ENCODE results near the gene DPP6. TPM values are rescaled to one million over a fixed set of nuclear protein-coding genes. Genes with fewer than 3 reads are reported as not detected.

The DPP6 gene
- total RNA-seq, 1 donor = under 0.01 TPM

DNA sequence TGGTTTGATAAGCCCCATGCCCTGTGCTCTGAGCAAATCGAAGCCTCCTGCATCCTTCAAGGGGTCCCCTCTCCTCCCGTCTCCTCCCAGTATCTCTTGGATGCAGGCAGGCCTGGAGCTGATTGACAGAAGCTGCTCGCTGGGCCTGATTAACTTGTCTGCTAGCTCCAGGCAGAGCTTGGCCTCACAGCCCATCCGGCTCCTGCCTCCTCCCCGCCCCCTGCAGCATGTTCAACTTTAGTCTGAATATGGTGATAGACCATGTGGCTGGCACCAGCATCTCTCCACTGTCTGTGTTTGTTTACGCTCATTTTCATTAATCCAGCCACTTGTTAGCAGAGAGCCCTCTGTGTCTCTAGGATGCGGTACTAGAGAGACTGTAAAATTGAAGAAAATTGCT, 432.2 kb downstream of the DPP6 start:
- no peak for DNase-seq (ENCODE audit: low read depth)
- H3K4me3 ChIP-seq (ENCODE audit: low read depth, low read length) = no peak overlapping the region
- TF ChIP-seq CTCF (IDR thresholded peaks at IDR 0.05; ENCODE audit: insufficient read depth, low read depth, low read length) = no peak

GRCh38 chr7:154484943-154485342, 432.7 kb downstream of the DPP6 start:
- no peak for DNase-seq (ENCODE audit: low read depth)
- H3K4me3 ChIP-seq (ENCODE audit: low read depth, low read length) = no peak overlapping the region
- TF ChIP-seq CTCF (IDR thresholded peaks at IDR 0.05; ENCODE audit: insufficient read depth, low read depth, low read length) = no peak

DNA sequence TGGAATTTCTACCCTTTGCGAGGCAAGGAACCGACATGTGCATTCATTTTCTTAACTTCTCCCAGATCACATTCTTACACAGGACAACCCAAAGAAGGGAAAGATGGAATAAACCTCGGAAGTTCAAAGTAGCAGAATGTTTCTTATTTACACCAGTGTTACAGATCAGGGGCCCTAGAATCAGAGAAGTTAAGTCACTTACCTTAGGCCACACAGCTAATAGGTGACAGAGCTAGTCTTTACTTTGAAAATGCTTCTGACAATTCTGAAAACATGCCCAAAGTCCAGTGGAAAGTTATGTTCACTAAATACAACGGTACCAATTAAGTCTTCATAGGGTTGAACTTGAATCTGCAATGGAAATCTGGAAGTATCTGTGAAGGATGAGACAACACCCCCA, 437.7 kb downstream of the DPP6 start:
- no peak for DNase-seq (ENCODE audit: low read depth)
- no peak for TF ChIP-seq CTCF (IDR thresholded peaks at IDR 0.05; ENCODE audit: insufficient read depth, low read depth, low read length)
- no peak overlapping the region for H3K4me3 ChIP-seq (ENCODE audit: low read depth, low read length)

DNA sequence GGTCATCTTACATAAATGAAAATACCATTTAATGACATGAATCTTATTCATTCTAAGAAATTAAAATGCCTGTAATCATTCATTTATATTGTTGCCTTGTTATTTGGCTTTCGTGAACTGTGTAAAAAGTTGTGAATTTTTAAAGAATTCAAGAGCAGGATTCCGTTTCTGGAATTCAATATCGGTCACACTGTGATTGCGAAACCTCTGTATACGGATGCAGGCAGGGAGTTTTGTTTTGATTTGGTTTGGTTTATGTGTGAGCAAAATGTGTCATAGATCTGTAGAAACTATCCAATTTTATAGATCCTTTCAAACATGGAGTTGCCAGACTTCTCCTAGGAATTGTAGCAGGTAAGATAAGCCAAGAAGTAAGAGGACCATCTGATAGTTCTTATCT, 441.4 kb downstream of the DPP6 start:
- H3K4me3 ChIP-seq (ENCODE audit: low read depth, low read length) = no peak overlapping the region
- DNase-seq (ENCODE audit: low read depth) = no peak
- no peak for TF ChIP-seq CTCF (IDR thresholded peaks at IDR 0.05; ENCODE audit: insufficient read depth, low read depth, low read length)

- no peak for DNase-seq (ENCODE audit: low read depth)
- no peak overlapping the region for H3K4me3 ChIP-seq (ENCODE audit: low read depth, low read length)
- no peak for TF ChIP-seq CTCF (IDR thresholded peaks at IDR 0.05; ENCODE audit: insufficient read depth, low read depth, low read length)
Observed at GRCh38 chr7:154497751-154498150, 445.6 kb downstream of the DPP6 start.

DNA sequence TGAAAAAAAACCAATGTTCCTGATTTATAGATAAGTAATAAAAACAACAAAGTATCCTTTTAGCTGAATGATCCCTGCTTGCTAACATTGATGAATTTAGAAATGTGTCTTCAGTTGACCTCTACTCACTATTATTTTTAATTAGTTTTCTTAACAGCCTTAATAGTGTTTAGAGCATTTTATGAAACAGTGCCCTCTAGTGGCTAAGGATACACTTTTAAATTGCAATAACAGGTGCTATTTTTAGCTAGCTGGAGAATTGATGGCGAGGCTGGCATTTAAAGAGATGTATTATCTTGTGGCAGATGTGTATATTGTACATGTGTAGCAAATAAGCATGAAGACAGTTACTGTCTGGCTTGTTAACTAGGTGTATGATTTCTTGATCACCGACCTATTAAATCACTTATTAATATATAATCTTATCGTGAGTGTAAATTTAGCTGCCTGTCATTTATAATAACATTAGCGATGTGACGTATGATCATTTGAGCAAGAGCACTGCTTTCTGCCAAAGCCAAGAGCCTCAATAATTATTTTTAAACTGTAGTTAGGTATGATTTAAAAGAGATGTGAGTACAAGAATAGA, 451.9 kb downstream of the DPP6 start:
- peak; percentile 48 for TF ChIP-seq CTCF (IDR thresholded peaks at IDR 0.05; ENCODE audit: insufficient read depth, low read depth, low read length)
- H3K4me3 ChIP-seq (ENCODE audit: low read depth, low read length) = no peak overlapping the region
- peak; percentile 28 for DNase-seq (ENCODE audit: low read depth)

GRCh38 chr7:154504918-154505317, 452.7 kb downstream of the DPP6 start:
- TF ChIP-seq CTCF (IDR thresholded peaks at IDR 0.05; ENCODE audit: insufficient read depth, low read depth, low read length) = no peak
- H3K4me3 ChIP-seq (ENCODE audit: low read depth, low read length) = no peak overlapping the region
- DNase-seq (ENCODE audit: low read depth) = no peak
